GM18526 (cell line): ENCODE results near the gene CCL20.

Experiments used
- POLR2A ChIP-seq: IDR thresholded peaks from 3 replicates; pipeline ENCODE4 v1.6.1; 2011; ENCODE audit not compliant: insufficient read length; ENCODE audit errors: extremely low read depth

Gene CCL20, protein sequence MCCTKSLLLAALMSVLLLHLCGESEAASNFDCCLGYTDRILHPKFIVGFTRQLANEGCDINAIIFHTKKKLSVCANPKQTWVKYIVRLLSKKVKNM

DNA sequence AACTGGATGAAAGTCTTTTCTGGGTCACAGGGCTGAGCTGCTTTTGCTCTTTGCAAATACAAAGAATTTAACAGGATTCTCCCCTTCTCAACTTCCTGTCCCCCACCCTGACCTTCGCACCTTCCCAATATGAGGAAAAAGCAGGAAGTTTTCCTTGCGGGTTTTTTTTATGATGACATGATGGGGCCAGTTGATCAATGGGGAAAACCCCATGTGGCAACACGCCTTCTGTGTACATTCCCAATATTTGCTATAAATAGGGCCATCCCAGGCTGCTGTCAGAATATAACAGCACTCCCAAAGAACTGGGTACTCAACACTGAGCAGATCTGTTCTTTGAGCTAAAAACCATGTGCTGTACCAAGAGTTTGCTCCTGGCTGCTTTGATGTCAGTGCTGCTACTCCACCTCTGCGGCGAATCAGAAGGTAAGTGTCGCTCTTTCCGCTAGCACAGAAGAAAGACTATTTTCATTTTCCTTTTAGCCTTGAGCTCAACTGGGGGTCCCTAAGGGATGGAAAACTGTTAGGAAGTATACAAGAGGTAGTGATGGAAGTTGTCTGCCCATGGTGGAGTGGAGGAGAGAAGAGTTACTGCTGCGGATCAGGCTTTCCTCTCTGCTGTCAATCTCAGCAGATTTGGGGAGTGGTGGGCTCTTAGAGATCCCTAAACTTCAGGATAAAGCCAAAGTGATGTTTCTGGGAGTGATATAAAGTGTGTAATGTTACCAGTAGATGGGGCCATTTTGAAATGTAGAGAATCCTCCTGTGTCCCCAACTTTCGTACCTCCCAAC lies at the start of gene CCL20:
TSS of gene CCL20 (plus strand) at position 281 of the 792 bp plus-strand sequence. CDS start at position 351, 70 bp downstream.
- TF ChIP-seq POLR2A, result no peak

DNA sequence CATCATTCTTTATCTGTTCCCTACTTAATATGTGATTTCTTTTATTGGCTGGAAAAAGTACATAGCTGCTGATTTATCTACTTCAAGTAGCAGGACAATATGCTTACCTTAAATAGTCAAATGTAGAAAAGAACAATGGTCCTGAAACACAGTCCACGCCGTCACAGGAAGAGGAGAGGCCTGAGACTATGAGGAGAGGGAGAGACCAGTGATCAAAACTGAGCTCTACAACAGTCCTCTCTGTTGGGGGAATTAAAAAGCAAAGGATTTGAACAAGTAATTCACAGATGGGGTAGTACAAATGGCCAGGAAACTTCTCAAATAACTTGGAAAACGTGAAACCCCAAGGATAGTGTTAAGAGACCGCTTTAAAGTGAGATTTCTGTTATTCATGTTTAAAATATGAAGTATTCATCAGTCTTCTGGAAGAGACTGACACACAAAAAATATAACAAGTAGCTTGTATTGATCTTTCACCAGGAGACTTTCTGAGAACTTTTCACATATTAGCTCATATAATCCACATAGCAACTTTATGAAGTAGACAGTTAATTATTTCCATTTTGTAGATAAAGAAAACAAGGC lies 47.8 kb upstream of the CCL20 start:
- TF ChIP-seq POLR2A, result no peak

DNA sequence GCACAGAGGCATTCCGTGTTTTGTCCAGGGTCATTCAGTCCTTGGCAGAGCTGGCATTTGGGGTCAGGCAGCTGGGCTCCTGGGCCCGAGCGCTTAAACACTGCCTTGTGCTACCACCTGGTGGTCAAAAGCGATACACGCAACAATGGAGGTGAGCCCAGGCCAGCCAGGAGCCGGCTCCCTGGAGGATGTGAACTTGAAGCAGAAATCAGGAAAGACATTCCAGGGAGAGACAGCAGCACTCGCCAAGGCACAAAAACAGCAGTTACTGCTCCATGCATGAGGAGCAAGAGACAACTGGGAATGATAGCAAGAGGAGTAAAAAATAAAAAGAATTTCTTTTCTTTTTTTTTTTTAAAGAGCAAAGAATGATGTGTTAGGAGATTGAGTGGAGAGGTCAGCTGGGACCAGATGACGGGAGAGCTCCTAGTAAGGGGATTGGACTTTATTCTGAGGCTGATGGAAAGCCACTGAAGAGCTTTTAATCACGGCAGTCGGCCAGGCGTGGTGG lies 47.2 kb upstream of the CCL20 start:
- TF ChIP-seq POLR2A, result no peak

DNA sequence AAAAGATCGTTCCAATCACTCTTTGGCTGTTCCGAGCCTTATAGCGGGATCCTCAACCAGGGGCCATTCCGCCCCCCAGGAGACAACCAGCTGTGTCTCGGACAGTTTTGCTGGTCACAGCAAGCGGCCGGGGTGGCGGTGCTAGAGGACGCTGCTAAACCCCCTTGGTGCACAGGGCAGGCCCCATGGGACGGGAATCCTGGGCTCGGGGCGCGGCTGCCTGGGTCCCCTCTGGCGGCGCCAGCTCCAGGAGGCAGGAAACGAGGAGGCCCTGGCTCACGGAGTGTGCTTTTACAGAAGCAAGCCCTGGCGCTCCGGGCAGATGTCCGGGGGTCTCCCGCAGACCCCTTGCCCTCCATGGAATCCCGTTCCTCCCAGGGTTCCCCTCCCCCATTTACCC lies 45.8 kb upstream of the CCL20 start:
- TF ChIP-seq POLR2A, result no peak

DNA sequence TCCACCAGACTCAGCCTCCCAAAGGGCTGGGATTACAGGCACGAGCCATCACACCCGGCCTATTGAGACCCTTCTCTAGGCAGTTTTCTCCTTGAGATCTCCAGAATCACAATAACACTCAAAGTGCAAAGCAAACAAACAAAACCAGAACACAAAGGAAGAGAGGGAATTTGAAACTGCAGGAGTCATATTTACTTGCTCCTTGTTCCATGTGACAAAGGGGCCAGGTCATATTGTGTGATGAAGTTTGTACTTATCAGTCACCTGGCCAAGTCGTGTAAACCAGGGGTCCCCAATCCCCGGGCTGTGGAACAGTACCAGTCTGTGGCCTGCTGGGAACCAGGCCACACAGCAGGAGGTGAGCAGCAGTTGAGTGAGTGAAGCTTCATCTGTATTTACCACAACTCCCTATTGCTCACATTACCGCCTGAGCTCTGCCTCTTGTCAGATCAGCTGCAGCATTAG lies 41.4 kb upstream of the CCL20 start:
- no peak for TF ChIP-seq POLR2A

DNA sequence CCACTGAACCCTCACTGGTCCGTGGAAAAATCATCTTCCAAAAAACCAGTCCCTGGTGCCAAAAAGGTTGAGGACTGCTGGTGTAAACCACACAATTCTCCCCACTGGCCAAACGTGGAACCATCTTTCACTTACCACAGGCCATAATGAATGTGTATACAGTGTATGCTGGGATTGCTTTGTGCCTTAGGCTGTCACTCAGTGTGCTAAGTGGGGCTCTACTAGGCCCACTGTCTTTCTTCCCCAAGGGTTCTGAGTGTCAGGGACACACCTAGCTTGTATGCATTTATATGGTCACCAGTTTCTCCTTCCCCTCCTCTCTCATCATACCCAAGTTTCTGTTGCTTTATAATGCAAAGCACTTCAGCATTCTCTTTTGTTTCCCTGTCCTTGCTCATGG lies 40.7 kb upstream of the CCL20 start:
- TF ChIP-seq POLR2A, result no peak

DNA sequence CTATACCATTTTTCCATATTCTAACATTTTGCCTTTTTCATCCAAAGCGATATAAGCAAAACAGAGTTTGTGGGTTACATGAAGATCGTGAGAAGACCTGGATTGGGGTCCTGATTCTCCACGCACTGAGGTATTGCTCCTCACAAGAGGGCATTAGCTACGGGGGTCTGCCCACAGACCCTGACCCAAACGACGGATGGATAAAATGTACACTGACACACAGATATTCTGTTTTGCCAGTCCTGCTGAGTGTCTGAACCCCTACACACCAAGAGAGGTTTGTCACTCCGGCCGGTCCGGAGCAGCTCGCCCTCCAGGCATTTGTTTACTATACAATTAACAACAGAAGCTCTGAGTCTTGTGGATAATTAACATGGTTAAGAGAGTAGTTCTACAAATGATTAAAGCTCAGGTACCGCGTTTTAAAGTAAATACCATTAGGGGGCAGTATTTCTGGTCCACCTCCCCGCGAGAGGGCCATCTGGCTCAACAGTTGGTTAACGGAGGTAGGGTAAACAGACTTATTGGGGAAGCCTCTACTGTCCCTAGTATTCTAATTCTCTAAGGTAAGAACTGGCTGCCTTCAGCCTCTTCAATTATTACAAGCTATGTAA lies 39.5 kb upstream of the CCL20 start:
- TF ChIP-seq POLR2A, result no peak

DNA sequence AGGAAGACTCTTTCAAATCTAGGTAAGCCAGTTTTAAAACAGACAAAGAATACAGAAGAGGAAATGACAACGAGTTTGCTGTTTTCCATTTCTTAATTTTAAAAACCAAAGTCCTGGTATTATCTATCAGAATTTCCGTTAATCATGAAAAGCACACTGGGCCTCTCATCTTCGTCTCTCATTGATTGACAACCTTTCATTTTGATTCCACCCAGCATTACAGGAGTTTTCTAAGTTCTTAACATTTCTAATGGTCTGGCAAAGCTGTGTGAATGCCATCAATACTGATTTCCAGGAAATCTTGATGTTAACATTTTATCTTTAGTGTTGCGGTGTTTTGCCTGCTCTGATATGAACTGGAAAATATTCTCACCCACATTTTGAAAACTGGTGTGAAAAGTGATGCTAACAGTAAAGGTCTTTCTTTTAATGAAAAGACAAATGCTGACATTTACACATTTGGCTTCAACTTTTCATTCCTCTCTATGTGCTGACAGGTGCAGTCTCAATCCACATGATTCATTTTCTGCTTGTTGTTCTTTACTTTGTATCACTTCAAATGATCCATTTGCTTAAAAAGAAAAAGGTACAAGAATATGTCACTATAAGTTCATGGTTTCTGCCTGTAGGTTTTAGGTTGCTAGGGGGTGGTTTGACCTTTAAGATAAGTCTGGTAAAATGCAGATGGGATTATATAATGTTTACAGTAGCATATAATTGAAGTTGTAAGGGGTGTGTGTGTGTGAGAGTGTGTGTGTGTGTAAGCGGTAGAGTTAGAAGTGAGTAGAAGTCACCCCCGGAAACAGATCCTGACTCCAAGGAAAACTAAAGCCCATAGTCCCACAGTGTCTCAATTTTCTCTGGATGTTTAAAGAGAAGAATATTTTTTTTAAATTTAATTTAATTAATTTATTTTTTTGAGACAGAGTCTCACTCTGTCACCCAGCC lies 38.5 kb upstream of the CCL20 start:
- no peak for TF ChIP-seq POLR2A

DNA sequence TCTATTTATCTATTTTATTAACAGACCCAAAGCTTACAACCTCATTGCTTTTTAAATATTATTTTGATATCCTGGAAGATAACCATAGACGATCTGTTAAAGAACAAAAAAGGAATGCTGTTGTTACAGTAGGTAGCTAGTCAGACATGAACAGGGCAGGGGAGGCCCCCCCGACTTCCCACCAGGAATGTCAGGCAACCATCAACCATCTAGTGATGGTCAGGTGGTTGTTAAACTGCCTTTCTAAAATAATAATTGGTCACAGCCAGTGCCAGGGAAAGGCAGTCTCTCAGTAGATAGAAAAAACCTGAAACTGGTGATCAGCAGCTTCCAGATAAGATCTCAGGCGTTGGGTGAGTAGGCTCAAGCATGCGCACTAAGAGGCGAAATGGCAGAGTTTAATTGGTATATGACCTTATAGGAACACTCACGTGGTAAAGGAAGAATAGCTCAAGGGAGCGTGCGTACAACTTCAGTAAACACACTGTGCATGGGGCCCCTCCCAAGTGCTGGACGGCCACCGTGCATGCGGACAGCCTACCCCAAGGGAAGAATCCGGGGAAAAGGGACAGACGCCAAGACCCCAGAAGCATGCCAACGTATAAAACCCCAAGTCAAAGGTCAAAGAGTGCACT lies 32.5 kb upstream of the CCL20 start:
- TF ChIP-seq POLR2A, result no peak

DNA sequence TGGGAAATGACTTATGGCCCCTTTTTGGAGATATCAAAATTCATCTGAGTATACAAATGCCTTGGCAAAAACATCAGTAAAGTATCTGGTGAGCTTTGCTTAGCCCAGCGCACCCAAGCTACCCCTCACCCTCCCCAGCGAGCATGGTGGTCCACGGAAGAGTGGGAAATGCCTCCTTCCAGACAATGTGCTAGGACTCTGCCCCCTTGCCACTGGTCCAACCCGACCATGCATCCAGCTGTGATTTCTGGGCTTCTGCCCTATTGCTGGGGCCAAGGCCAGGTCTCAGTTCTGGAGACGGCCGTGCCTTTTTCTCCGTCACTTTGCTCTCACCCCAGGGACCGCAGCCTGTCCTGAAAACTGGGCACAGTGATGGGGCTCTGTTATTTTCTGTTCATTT lies 31.8 kb upstream of the CCL20 start:
- TF ChIP-seq POLR2A, result no peak

DNA sequence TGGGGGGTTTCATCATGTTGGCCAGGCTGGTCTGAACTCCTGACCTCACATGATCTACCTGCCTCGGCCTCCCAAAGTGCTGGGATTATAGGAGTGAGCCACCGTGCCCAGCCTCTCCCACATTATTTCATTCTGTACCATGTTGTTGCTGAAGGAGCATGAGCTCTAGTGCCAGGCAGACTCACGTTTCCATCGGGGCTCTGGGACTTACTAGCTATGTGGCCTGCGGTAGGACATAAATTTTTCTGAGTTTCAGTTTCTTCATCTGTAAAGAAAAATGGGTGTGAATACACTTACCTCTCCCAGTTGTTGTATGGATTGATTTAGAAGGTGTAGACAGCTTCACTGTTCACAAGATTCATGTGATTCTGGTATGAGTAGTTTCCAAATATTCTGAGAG lies 30.8 kb upstream of the CCL20 start:
- TF ChIP-seq POLR2A, result no peak

DNA sequence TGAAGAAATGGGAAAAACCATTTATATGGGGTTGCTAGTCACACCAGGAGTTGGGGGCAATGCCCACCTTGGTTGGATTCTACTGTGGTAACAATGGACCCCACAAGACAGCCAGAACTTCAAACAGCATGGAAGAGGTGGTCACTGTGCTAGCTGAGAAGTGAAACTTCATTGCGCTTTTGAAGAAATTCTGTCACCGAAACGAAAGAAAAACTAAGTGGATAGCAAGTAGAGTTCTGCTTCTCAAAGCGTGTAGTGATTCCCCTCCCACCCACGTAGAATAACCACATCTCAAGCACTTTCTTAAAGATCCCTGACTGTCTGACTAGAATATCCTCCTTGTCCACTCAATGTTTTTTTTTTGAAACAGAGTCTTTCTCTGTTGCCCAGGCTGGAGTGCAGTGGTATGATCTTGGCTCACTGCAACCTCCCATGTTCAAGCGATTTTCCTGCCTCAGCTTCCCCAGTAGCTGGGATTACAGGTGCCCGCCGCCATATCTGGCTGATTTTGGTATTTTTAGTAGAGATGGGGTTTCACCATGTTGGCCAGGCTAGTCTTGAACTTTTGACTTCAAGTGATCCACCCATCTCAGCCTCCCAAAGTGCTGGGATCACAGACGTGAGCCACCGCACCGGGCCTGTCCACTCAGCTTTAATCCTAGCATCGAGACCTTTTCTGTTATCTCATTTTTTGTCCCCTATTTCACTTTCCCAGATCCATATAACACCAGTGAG lies 30.1 kb upstream of the CCL20 start:
- peak; percentile 24 for TF ChIP-seq POLR2A

DNA sequence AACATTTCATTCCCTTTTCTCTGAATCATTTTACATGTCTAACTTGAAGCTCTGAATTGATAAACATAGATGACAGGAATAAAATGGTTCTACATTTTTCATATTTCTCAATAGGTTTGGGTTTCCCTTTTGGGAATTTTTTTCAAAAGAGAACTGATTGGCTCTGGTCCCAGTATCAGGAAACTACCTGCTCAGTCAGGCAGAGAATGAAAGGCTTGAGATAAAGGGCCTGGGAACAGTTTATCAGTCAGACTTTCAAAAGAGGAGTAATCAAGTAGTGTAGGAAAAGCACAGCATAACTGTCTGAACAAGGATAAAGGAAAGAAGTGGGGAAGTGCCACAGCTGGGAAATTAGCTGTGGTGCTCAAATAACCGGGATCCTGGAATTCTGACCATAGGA lies 28.3 kb upstream of the CCL20 start:
- TF ChIP-seq POLR2A, result no peak
